ENCODE data around the gene TBC1D10A.

DNA sequence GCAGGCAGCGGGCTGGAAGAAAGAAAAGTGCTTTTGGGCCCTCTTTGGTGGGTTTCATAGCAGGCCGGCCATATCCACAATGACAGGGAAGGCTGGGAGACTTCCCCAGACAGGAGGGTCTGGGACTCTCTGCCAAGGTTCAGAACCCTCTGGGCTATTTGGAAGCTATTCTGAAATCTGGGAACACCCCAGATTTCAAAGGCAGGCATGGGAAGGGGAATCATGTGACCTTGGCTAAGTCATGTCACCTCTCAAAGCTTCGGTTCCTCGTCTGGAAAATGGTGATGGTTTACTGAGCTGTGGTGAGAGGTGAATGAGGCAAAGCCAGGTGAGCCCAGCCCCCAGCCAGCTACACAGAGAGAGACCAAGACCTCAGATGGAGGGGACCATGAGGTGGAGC is 42.1 kb downstream of the TBC1D10A start:
- no peak for TF ChIP-seq KLF1 (tag by site-specific recombination; IDR thresholded peaks at IDR 0.05)
- TF ChIP-seq, protein P1, sequence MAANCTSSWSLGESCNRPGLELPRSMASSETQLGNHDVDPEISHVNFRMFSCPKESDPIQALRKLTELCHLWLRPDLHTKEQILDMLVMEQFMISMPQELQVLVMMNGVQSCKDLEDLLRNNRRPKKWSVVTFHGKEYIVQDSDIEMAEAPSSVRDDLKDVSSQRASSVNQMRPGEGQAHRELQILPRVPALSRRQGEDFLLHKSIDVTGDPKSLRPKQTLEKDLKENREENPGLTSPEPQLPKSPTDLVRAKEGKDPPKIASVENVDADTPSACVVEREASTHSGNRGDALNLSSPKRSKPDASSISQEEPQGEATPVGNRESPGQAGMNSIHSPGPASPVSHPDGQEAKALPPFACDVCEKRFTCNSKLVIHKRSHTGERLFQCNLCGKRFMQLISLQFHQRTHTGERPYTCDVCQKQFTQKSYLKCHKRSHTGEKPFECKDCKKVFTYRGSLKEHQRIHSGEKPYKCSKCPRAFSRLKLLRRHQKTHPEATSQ (tag by site-specific recombination; IDR thresholded peaks at IDR 0.05) = no peak
- TF ChIP-seq, protein P2, sequence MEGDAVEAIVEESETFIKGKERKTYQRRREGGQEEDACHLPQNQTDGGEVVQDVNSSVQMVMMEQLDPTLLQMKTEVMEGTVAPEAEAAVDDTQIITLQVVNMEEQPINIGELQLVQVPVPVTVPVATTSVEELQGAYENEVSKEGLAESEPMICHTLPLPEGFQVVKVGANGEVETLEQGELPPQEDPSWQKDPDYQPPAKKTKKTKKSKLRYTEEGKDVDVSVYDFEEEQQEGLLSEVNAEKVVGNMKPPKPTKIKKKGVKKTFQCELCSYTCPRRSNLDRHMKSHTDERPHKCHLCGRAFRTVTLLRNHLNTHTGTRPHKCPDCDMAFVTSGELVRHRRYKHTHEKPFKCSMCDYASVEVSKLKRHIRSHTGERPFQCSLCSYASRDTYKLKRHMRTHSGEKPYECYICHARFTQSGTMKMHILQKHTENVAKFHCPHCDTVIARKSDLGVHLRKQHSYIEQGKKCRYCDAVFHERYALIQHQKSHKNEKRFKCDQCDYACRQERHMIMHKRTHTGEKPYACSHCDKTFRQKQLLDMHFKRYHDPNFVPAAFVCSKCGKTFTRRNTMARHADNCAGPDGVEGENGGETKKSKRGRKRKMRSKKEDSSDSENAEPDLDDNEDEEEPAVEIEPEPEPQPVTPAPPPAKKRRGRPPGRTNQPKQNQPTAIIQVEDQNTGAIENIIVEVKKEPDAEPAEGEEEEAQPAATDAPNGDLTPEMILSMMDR (tag by site-specific recombination; IDR thresholded peaks at IDR 0.05) = no peak
- no peak for TF ChIP-seq ZNF239 (tag by site-specific recombination; IDR thresholded peaks at IDR 0.05)
- TF ChIP-seq ZNF292 (tag by site-specific recombination; IDR thresholded peaks at IDR 0.05; ENCODE audit: borderline replicate concordance, low read depth) = no peak
- TF ChIP-seq ZBTB20 (tag by site-specific recombination; IDR thresholded peaks at IDR 0.05) = no peak
- no peak for TF ChIP-seq ZBTB8A (tag by site-specific recombination; IDR thresholded peaks at IDR 0.05)
- no peak for TF ChIP-seq ZNF830 (tag by site-specific recombination; IDR thresholded peaks at IDR 0.05; ENCODE audit: low read depth)
- no peak for TF ChIP-seq ZNF707 (tag by site-specific recombination; IDR thresholded peaks at IDR 0.05)
- TF ChIP-seq BCL11A (tag by site-specific recombination; IDR thresholded peaks at IDR 0.05; ENCODE audit: low read depth) = no peak
- TF ChIP-seq ZNF132 (tag by site-specific recombination; IDR thresholded peaks at IDR 0.05; ENCODE audit: borderline replicate concordance) = no peak
- TF ChIP-seq SETDB1 (IDR thresholded peaks at IDR 0.05; ENCODE audit: insufficient read length, low read length) = no peak
- no peak for TF ChIP-seq REPIN1 (tag by site-specific recombination; IDR thresholded peaks at IDR 0.05; ENCODE audit: low read depth)
- no peak for TF ChIP-seq ZNF776 (tag by site-specific recombination; IDR thresholded peaks at IDR 0.05; ENCODE audit: borderline replicate concordance)
